ENCODE results near the gene SH3BP4. TPM values are rescaled to one million over a fixed set of nuclear protein-coding genes. Genes with fewer than 3 reads are reported as not detected.
A peak's percentile ranks its signal among the peaks of the same experiment; 100 is the strongest.

Gene SH3BP4
- total RNA-seq, 4 donors from 2014 or later = 7.5 to 24.9 (median 19.5) TPM

DNA sequence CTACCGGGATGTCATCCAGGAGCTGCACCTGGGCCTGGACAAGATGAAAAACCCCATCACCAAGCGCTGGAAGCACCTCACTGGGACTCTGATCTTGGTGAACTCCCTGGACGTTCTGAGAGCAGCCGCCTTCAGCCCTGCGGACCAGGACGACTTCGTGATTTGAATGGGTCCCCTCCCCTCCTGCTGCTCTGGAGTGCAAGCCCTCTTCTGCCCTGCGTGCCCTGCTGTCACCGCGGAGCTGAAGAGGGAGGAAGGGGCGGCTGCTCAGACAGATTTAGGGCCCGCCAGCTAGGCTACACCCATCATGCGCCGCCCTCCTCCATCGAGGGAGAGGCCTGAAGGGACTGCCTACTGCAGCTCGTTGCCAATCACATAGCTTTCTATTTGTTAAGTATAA, 101.8 kb downstream of the SH3BP4 start:
- H3K36me3 ChIP-seq = no peaks in the 10 kb centered on the region
- no peak overlapping the region for H3K4me3 ChIP-seq
- no peaks in the 10 kb centered on the region for H3K9me3 ChIP-seq
- TF ChIP-seq EP300 (IDR thresholded peaks at IDR 0.05; ENCODE audit: low read depth) (no peak), POLR2A (IDR thresholded peaks at IDR 0.05) (no peak), POLR2AphosphoS5 (IDR thresholded peaks at IDR 0.05) (no peak)
- TF ChIP-seq, protein P1, sequence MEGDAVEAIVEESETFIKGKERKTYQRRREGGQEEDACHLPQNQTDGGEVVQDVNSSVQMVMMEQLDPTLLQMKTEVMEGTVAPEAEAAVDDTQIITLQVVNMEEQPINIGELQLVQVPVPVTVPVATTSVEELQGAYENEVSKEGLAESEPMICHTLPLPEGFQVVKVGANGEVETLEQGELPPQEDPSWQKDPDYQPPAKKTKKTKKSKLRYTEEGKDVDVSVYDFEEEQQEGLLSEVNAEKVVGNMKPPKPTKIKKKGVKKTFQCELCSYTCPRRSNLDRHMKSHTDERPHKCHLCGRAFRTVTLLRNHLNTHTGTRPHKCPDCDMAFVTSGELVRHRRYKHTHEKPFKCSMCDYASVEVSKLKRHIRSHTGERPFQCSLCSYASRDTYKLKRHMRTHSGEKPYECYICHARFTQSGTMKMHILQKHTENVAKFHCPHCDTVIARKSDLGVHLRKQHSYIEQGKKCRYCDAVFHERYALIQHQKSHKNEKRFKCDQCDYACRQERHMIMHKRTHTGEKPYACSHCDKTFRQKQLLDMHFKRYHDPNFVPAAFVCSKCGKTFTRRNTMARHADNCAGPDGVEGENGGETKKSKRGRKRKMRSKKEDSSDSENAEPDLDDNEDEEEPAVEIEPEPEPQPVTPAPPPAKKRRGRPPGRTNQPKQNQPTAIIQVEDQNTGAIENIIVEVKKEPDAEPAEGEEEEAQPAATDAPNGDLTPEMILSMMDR (IDR thresholded peaks at IDR 0.05) = no peak
- in situ Hi-C loops (cut with MboI; ENCODE audit: low pct_ligation_motif_present in 1 of 4, low pct_unique_long_range_greater_than_20kb in 1 of 4, low sequenced_read_pairs in 3 of 4) = no loop called here
- WGBS, 2 donors (ENCODE audit: low coverage in 1 of 2) = 63 to 88% methylated on average over 5 to 16 of the region's 16 CpGs
- H3K27ac ChIP-seq = peak overlapping the region in 3 of 4 donors; percentile 5 to 26 (median 15)
- intact Hi-C loops (cut with DNase I; ENCODE audit: low total_unique reads) = no loop called here
- no peak for DNase-seq
- peaks cover 10 to 20% (median 17%) of the 10 kb centered on the region in 4 donors for H3K4me1 ChIP-seq
- H3K27me3 ChIP-seq = no peaks in the 10 kb centered on the region

DNA sequence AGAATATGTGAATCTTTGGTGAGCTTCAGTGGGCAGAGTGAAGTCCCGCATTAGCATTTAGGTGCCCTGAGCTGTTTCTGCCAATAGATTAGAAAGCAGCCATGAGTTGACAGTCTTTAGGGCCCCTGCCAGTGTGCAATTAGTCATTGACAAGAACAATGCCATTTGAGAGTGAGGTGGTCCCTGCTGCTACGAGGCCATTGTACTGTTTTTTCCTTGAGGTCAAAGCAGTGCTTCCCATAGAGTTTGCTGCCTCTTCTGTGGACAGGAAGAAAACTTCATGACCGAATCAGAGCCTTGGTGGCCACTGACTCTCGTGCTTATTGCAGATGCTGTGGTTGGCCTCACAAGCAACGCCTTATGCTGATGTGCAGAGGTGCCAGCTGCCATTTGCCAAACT, 102.7 kb downstream of the SH3BP4 start:
- Histone ChIP-seq H3K27ac (no peak overlapping the region), H3K36me3 (no peaks in the 10 kb centered on the region), H3K27me3 (no peaks in the 10 kb centered on the region), H3K4me1 (peaks cover 10 to 19% (median 15%) of the 10 kb centered on the region in 4 donors), H3K4me3 (no peak overlapping the region), H3K9me3 (no peaks in the 10 kb centered on the region)
- 80% methylated on average over 5 of the region's 5 CpGs; no CpG with 5 or more reads in 1 of the 2 donors for WGBS, 2 donors (ENCODE audit: low coverage in 1 of 2)
- no peak for DNase-seq
- intact Hi-C loops (cut with DNase I; ENCODE audit: low total_unique reads) (no loop called here), in situ Hi-C loops (cut with MboI; ENCODE audit: low pct_ligation_motif_present in 1 of 4, low pct_unique_long_range_greater_than_20kb in 1 of 4, low sequenced_read_pairs in 3 of 4) (no loop called here)
- TF ChIP-seq POLR2A (IDR thresholded peaks at IDR 0.05) (no peak), POLR2AphosphoS5 (IDR thresholded peaks at IDR 0.05) (no peak), EP300 (IDR thresholded peaks at IDR 0.05; ENCODE audit: low read depth) (no peak)
- TF ChIP-seq, protein P1 (IDR thresholded peaks at IDR 0.05) = no peak

DNA sequence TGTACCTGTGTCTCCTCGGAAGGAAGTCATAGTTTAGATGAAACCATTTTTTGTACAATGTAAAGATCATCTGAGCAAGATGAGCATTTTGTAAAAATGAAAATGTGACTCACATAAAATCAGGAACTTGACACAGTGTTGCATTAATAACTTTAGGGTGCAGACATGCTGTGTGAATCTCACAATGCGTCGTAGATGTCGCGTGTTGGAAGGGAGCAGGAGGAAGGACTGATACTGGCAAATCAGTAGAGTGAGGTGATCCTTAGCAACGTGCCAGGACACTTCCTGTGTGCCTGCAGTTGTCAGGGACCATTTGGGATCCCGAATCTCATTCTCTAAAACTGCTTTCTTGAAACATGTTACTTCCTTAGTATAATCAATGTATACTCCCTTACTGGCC, 103.1 kb downstream of the SH3BP4 start:
- intact Hi-C loops (cut with DNase I; ENCODE audit: low total_unique reads) (no loop called here), in situ Hi-C loops (cut with MboI; ENCODE audit: low pct_ligation_motif_present in 1 of 4, low pct_unique_long_range_greater_than_20kb in 1 of 4, low sequenced_read_pairs in 3 of 4) (no loop called here)
- no peak overlapping the region for H3K4me3 ChIP-seq
- no peaks in the 10 kb centered on the region for H3K9me3 ChIP-seq
- H3K36me3 ChIP-seq = no peaks in the 10 kb centered on the region
- H3K4me1 ChIP-seq = peaks cover 10 to 19% (median 15%) of the 10 kb centered on the region in 4 donors
- no peak for DNase-seq
- H3K27ac ChIP-seq = no peak overlapping the region
- TF ChIP-seq, protein P1 (IDR thresholded peaks at IDR 0.05) = no peak
- TF ChIP-seq EP300 (IDR thresholded peaks at IDR 0.05; ENCODE audit: low read depth) (no peak), POLR2AphosphoS5 (IDR thresholded peaks at IDR 0.05) (no peak), POLR2A (IDR thresholded peaks at IDR 0.05) (no peak)
- WGBS, 2 donors (ENCODE audit: low coverage in 1 of 2) = 82 to 88% methylated on average over 6 to 7 of the region's 7 CpGs
- no peaks in the 10 kb centered on the region for H3K27me3 ChIP-seq

DNA sequence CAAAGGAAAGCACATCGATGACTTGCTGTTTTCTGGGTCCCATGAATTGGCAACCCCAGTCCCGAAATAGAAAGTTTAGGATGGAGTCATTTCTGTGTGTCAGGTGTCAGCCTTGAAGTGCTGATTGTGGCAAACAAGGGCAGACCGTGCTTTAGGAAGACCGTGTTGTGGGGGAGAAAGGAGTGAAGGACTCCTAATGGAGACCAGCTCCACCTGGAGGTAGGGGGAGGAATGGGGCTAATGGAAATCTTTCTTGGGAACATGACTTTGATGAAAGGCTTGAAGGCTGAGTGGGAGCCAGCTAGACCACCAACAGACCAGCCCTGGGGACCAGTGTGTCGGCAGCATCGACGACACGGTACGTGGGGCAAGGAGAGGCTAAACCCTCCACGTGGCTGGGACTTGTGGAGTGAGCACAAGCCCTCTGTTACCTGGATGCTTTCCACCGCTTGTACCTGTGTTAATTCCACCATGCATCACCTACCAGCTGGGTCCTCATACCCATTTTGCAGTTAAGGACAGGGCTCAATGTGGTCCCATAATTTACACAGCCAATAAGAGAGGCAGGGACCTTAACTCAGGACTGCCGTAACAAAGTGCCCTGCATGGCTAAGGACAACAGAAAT, 104.2 kb downstream of the SH3BP4 start:
- DNase-seq = no peak
- no peaks in the 10 kb centered on the region for H3K9me3 ChIP-seq
- no peaks in the 10 kb centered on the region for H3K27me3 ChIP-seq
- intact Hi-C loops (cut with DNase I; ENCODE audit: low total_unique reads) (no loop called here), in situ Hi-C loops (cut with MboI; ENCODE audit: low pct_ligation_motif_present in 1 of 4, low pct_unique_long_range_greater_than_20kb in 1 of 4, low sequenced_read_pairs in 3 of 4) (no loop called here)
- peaks cover 4 to 14% (median 8%) of the 10 kb centered on the region in 4 donors for H3K4me1 ChIP-seq
- H3K4me3 ChIP-seq = no peak overlapping the region
- WGBS, 2 donors (ENCODE audit: low coverage in 1 of 2) = 20 to 80% methylated on average over 2 to 12 of the region's 12 CpGs
- no peak overlapping the region for H3K27ac ChIP-seq
- TF ChIP-seq POLR2A (IDR thresholded peaks at IDR 0.05) = no peak
- TF ChIP-seq, protein P1 (IDR thresholded peaks at IDR 0.05) = peak; percentile 47 to 72 (median 65)
- H3K36me3 ChIP-seq = no peaks in the 10 kb centered on the region

All from transverse colon (tissue), 4 donors.